Suprapubic skin (tissue), 4 donors: ENCODE results near the gene SLC25A4.
A peak's percentile ranks its signal among the peaks of the same experiment; 100 is the strongest.

Experiments
- CTCF ChIP-seq, 2 donors: fragments of 200-600 bp in 1 of 2; fragments of 450-650 bp in 1 of 2; sonication (generic) in 1 of 2; IDR thresholded peaks; one replicate each; pipeline ENCODE4 v1.5.1; 2016 to 2019; ENCODE audit warnings: antibody characterized with exemption in 2 of 2, mild to moderate bottlenecking in 1 of 2, moderate library complexity in 1 of 2
- POLR2A ChIP-seq, 2 donors: fragments of 450-650 bp; IDR thresholded peaks; one replicate each; pipeline ENCODE4 v1.6.1; 2017; ENCODE audit warnings: antibody characterized with exemption in 2 of 2, mild to moderate bottlenecking in 2 of 2, moderate library complexity in 2 of 2
- POLR2AphosphoS5 ChIP-seq, 3 donors: sonication (generic); formaldehyde crosslinking; IDR thresholded peaks; one replicate each; pipeline ENCODE4 v1.6.1; 2017; ENCODE audit warnings: antibody characterized with exemption in 3 of 3

DNA sequence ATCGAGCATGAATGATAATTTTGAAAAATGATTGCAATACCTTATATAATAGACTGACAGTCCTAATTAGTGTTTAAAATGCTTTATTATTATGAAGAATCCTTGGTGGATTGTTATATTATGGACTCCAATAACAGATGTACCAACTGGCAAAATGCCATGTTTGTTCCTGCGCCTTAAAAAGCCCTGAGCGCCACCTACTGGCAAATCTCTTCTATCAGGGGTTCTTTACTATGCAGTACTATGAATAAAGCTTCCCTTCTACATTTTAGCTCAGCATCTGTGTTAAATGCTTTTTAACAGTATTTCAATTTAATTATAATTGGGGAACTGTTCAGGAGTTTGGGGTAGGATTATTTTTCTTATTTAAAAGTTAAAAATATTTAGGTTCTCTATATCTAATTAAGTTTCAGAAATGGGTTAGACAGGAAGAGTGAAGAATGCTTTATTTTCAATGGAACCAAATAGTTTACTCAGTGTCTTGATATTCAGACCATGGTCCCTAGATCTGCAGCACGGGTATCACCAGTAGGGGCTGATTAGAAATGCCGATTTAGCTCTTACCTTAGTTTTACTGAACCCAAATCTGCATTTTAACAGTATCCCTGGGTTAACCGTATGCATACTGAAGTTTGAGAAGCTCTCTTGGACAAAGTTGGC, 40.7 kb downstream of the SLC25A4 start:
- TF ChIP-seq CTCF (IDR thresholded peaks at IDR 0.05) (peak; percentile 64 to 79), POLR2A (IDR thresholded peaks at IDR 0.05) (no peak), POLR2AphosphoS5 (IDR thresholded peaks at IDR 0.05) (no peak)
